HepG2 (cell line): ENCODE data around the gene QSOX1.

Source experiments
- BRF2 ChIP-seq: sonication (generic); formaldehyde crosslinking; IDR thresholded peaks from 2 replicates; pipeline ENCODE4 v1.8.1; 2022; ENCODE audit warnings: mild to moderate bottlenecking, missing genetic modification reagents
- REST ChIP-seq, 2 experiments: IDR thresholded peaks; 2 replicates each; pipeline ENCODE4 v1.6.1; 2011 to 2012; ENCODE audit warnings: low read length in 2 of 2, borderline replicate concordance in 1 of 2, low read depth in 1 of 2, mild to moderate bottlenecking in 1 of 2, moderate library complexity in 1 of 2

GRCh38 chr1:180192172-180192571, 37.5 kb downstream of the QSOX1 start:
- TF ChIP-seq REST (IDR thresholded peaks at IDR 0.05; ENCODE audit: borderline replicate concordance in 1 of 2, low read depth in 1 of 2, low read length in 2 of 2) (no peak), BRF2 (CRISPR knock-in tag) (no peak)
